Activated T-helper 9 cell treated with anti-CD3 and anti-CD28 coated beads, Interleukin-2, amount 50 U/mL, for 16 hours (primary cell): ENCODE results near the gene GLB1L2.

Experiments used
- DNase-seq: peaks from one replicate; pipeline ENCODE4 v3.0.0-alpha.2; 2020; ENCODE audit warnings: low read depth

Gene GLB1L2

DNA sequence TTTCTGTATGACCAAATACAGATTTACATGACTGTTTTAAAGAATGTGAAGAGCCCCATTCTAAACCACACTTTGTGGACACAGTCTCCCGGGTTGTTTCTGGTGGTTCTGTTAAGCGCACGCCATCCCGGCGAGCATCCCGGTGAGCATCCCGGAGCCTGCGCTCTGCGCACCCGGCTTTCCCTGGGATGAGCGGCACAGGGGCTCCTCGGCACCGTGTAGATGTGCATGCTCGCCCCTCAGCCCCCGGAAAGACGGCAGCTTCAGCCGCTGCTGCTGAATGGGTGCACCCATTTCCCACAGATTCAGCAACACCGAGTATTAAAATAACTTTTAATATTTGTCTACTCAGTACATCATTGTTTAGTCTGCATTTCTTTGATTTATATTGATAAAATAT, 36.0 kb downstream of the GLB1L2 start:
- DNase-seq = no peak

DNA sequence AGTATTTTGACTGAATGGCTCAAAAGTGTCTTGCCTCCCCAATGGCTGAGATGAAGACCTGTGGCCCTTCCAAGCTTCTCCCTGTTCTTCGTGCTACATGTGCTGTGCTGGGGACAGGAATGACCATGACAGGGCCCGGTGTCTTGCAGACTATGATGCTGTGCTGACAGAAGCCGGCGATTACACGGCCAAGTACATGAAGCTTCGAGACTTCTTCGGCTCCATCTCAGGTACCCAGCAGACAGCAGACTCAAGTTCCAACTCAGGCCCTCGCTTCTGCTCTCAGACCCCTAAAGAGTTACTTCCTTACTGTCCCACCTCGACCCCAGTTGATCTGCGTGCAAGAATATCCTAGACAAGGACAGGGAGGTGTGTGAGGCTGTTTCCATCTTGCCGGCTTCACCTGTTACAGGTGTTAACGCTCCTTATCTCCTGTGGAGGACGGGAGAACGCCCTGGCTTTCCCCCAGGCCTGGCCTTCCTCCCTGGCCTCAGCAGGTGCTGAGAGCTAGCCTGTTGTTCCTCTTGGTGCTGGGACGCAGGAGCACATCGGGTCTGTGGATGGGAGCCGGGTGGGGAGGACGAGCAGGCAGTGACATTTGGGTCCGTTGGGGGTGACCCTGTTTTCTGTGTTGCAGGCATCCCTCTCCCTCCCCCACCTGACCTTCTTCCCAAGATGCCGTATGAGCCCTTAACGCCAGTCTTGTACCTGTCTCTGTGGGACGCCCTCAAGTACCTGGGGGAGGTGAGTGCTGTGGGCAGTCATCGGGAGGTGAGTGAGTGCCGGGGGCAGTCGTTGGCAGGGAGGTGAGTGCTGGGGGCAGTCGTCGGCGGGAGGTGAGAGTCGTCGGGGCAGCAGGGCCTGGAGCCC, 38.1 kb downstream of the GLB1L2 start:
- DNase-seq = no peak

- DNase-seq = no peak
Measured at GRCh38 chr11:134370526-134371435, 39.0 kb downstream of the GLB1L2 start.

GRCh38 chr11:134371436-134372185, 39.8 kb downstream of the GLB1L2 start:
- no peak for DNase-seq

DNA sequence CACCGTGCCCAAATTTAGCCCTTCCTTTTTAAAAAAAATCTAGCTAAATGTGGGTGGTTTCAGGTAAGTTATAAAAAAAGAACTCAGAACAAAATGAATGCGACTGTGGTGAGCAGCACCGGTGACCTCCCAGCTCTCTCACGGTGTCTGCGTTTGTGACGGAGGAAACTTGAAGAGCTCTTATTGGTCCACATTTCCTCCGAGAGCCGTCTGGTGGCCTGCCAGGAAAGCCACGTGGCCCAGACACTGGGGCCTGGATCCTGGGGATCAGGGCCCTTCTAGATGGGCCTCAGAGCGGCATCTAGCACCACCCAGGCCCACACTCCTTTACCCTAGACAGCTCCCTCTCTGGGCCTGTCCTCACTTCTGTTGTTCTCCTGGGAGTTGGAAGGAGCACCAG, 40.7 kb downstream of the GLB1L2 start:
- DNase-seq = no peak

DNA sequence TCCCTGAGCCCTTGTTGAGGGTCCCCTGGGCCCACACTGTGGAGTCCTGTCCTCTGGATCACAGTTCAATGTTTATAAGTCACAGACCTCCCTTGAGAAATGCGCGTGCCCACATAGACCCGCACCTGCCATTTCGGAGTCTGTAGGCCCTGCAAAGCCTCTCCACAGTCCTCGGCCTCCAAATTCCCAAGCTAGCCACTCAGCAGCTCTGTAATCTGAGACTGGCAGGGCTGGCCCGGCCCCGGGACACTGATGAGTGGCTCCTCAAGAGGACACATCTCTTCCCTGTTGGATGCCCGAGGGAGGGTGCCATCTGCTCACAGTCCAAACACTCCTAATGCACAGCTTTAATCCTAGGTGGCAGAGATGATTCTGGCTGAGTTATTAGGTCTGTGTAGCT, 41.2 kb downstream of the GLB1L2 start:
- DNase-seq = no peak

DNA sequence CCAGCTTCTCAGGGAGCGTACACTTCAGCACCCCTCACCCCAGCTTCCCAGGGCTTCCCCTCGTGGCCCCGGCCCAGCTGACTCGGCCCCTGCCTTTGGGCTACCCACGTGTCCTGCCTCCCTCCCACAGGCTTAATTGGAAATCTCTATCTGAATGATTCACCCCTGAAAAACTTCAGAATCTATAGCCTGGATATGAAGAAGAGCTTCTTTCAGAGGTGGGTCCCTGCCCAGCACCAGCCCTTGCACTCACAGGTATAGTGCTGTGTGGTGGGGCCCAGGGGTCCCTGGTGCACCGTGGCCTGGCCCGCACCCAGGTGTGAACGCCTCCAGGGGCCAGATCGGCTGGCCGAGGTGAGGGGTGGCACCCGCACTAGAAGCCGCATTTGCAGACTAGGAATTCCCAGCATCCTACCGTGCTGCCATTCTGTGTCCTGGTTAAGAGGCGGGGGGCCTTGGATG, 41.8 kb downstream of the GLB1L2 start:
- DNase-seq = no peak

DNA sequence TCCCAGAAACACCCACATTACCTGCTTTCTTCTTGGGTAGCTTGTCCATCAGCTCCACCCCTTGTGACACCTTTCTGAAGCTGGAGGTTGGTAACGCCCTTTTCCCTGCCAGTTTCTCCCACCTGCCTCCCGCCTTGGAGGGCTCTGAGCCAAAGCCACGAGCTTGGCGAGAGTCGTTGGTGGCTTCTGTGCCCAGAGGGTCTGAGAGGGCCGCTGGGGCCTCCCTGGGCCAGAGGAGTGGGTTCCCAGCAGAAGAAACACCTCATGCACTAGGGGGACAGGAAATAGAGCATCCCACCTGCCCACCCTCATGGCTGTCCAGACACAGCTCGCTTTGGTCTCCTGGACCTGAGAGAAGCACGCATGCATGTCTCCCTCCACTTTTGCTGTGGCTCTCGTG, 42.4 kb downstream of the GLB1L2 start:
- DNase-seq = no peak

- DNase-seq = no peak
Measured at GRCh38 chr11:134374891-134375550, 43.2 kb downstream of the GLB1L2 start.

- DNase-seq = no peak
Measured at GRCh38 chr11:134376150-134376921, 44.5 kb downstream of the GLB1L2 start.

DNA sequence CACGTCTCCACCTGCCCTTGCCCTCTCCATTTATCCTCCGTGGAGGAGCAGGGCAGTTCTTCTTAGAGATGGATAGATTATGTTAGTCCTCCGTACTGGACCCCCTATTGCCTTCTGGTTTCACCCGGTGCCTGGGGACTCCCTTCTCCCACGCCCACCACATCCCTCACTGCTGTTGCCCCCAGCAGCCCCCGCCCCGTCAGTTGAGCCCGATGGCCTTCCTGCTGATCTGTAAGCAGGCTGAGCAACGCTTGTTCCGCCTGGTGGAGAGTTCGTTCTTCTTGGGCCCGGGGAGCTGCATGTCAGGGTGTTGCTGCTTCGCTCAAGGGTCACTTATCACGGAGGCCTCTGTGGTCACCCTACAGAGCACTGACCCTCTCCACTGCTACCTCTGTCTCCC, 46.1 kb downstream of the GLB1L2 start:
- no peak for DNase-seq

GRCh38 chr11:134379241-134379640, 47.5 kb downstream of the GLB1L2 start:
- DNase-seq = no peak

GRCh38 chr11:134380229-134380628, 48.4 kb downstream of the GLB1L2 start:
- no peak for DNase-seq

GRCh38 chr11:134380785-134381184, 49.0 kb downstream of the GLB1L2 start:
- no peak for DNase-seq

GRCh38 chr11:134382257-134382656, 50.5 kb downstream of the GLB1L2 start:
- DNase-seq = no peak

DNA sequence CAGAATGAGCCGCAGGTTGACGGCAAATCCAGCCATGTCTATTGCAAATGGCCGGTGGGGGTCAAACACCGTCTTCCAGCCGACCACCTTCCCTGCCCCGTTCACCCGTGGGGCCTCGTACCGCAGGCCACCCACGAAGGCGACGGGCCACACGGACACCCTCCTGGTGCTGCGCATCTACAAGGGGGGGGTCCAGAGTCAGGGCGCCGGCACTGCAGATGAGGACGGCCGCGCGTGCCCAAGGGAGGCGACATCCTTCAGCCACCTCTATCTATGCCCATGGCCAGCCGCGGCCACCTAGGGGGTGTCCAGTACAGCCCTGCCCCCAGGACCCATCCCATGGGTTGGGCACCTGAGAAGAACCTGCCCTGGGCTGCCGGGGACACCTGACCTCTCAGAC, 51.0 kb downstream of the GLB1L2 start:
- DNase-seq = no peak

- DNase-seq = no peak
Measured at GRCh38 chr11:134383576-134384221, 51.9 kb downstream of the GLB1L2 start.

DNA sequence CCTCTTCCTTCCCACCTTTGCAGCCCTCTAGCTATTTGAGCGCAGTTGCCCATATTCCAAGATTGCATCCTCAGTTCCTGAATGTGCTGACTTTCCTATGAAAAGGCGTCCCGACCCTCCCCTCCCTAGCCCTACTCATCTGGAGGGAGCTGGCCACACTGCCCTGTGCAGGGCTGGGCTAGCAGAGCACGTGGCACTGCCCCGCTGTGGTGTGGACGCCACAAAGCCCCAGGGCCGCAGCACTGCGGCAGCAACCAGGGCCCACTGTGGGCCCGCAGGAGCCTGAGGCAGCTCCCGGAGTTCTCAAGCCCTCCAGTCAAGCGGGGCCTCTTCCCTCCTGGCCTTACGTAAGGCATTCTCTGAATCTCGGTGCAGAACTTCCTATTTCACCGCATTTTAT, 52.6 kb downstream of the GLB1L2 start:
- DNase-seq = no peak

- no peak for DNase-seq
Measured at GRCh38 chr11:134385171-134385570, 53.4 kb downstream of the GLB1L2 start.
